Psoas muscle (tissue), 8 donors: ENCODE measurements around the gene GPR137. TPM values are rescaled to one million over a fixed set of nuclear protein-coding genes. Genes with fewer than 3 reads are reported as not detected.

Experiments
- ATAC-seq, 4 donors: fragments of 200-7000 bp; cut with Tn5 transposase; one replicate each; pipeline ENCODE4 v1.9.1; 2020; ENCODE audit warnings: moderate library complexity in 3 of 4, mild to moderate bottlenecking in 2 of 4
- DNase-seq, 2 donors: peaks; one replicate each; pipeline ENCODE4 v3.0.0-alpha.2; 2020
- H3K27ac ChIP-seq: fragments of 200-600 bp; one replicate; pipeline ENCODE4 v1.8.0; 2022
- H3K27me3 ChIP-seq, 3 donors: fragments of 200-600 bp in 1 of 3; one replicate each; pipeline versions ENCODE4 v1.6.1 to v1.8.0; 2013 to 2022; ENCODE audit warnings: low read length in 2 of 3, mild to moderate bottlenecking in 2 of 3, moderate library complexity in 1 of 3; ENCODE audit not compliant: insufficient read depth in 3 of 3
- H3K36me3 ChIP-seq, 2 donors: fragments of 200-600 bp in 1 of 2; one replicate each; pipeline versions ENCODE4 v1.6.1 to v1.8.0; 2013 to 2022; ENCODE audit warnings: low read depth in 1 of 2, mild to moderate bottlenecking in 1 of 2, moderate library complexity in 1 of 2; ENCODE audit not compliant: insufficient read depth in 1 of 2
- H3K4me1 ChIP-seq: fragments of 200-600 bp; one replicate; pipeline ENCODE4 v1.8.0; 2022
- H3K4me3 ChIP-seq: fragments of 200-600 bp; one replicate; pipeline ENCODE4 v1.8.0; 2022; ENCODE audit warnings: mild to moderate bottlenecking
- H3K9me3 ChIP-seq: fragments of 200-600 bp; one replicate; pipeline ENCODE4 v1.8.0; 2022
- WGBS, 3 donors: extraction: QIAGEN DNeasy Blood & Tissue Kit; methylation state at CpG; one replicate each; pipeline versions ENCODE4 v1.1.6 to v1.1.7; 2013; 5-methylcytosine and 5-hydroxymethylcytosine counted together
- intact Hi-C, 2 donors: fragments of 100-400 bp; cut with DNase I; formaldehyde crosslinking; loops; one replicate each; pipeline versions ENCODE4 v1.11.0 to v1.14.2; 2022
- long read RNA-seq, 2 donors: library from polyadenylated mRNA; unstranded; transcript quantifications; one replicate each; pipeline ENCODE4 v2.0.0, GENCODE V29; 2021
- polyA plus RNA-seq, 3 donors: library from polyadenylated mRNA; stranded (reverse); fragments of 200-250 nt; gene quantifications; one replicate each; pipeline ENCODE4 v1.2.3, GENCODE V29; 2013
- total RNA-seq, 4 donors: library from RNA; stranded (reverse); fragmentation: NEBNext Ultra II Directional in 2 of 4; extraction: Animal tissue kit (Norgen Biotek cat#: 25700) in 2 of 4; gene quantifications; one replicate each; pipeline versions ENCODE4 v1.2.1 to v1.2.4, GENCODE V29; 2021 to 2023
- TF ChIP-seq, protein P1 (sequence below): fragments of 200-600 bp; IDR thresholded peaks from one replicate; pipeline ENCODE4 v1.8.0; 2022; ENCODE audit warnings: antibody characterized with exemption
- donor health status: healthy with polysubstance abuse.
- donor health status: DM: no; HTN: no; CAD: no; lungs with moderate emphysema.
- donor health status: Bipolar disorder and iron deficiency.
- donor health status: healthy.
- donor health status: DM: yes; HTN: yes; CAD: no.
- donor health status: DM: no; HTN: no; CAD: no.
- donor health status: DM: no; HTN: no; CAD: no.
- donor health status: DM: yes; HTN: yes; CAD: no.

The GPR137 gene, protein sequence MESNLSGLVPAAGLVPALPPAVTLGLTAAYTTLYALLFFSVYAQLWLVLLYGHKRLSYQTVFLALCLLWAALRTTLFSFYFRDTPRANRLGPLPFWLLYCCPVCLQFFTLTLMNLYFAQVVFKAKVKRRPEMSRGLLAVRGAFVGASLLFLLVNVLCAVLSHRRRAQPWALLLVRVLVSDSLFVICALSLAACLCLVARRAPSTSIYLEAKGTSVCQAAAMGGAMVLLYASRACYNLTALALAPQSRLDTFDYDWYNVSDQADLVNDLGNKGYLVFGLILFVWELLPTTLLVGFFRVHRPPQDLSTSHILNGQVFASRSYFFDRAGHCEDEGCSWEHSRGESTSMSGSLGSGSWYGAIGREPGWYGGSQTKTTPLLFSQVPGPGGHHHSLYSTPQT
- total RNA-seq, result 10 to 100 TPM; 13.8 to 20.7 (median 17.6) TPM
- polyA plus RNA-seq, result 10 to 100 TPM; 14.2 to 49.9 (median 17.7) TPM
- long read RNA-seq, donor 1, partial matches to known transcripts, result 1 of 12 reads
- long read RNA-seq, donor 1, other reads (novel, unspliced or antisense), result 9 of 12 reads
- long read RNA-seq, donor 2, partial matches to known transcripts, result 2 of 17 reads
- long read RNA-seq, donor 2, other reads (novel, unspliced or antisense), result 10 of 17 reads

DNA sequence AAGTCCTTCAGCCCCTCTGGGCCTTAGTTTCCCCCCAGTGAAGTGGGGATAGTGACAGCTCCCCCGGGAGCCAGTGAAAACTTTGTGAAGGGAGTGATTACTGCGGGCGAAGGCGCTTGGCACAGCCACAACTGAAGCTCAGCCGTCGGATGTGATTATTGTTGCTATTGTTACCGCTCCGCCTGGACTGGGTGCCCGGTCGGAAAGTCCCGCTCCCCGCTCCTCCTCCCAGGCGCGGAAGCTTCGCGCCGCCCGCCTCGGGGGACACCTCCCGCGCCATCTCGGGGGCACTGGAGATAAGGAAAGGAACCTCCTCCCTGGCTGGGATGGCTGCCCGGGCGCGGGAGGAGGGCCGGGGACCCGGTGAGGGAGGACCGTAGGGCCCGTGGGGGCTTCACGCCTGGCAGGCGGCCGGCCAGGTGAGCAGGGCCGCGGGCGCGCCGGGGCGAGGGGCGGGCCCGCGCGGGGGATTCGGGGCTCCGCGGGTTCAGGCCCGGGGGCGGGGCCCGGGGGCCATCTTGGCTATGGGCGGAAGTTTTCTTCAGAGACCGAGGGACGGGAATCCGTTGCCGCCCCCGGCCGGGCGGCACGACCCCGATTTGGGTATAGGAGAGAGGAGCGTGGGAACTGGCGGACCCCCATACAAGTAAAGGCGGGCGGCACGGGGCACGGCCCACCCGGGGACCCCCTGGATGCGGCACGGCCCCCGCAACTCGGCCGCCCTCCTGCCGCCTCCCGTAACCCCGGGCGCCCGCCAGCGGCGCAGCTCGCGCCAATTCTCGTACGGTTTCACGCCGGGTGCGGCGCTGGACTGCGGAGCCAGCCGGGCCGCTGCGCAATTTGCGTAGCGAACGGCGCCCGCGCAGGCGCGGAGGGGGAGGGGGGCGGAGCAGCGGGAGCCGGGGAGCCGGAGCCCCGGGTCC lies at the start of gene GPR137:
Gene GPR137, plus strand, starts transcription at position 887 of the 923 bp plus-strand sequence. CDS start 677 bp downstream, outside the sequence.
- H3K27ac ChIP-seq, result peak within 1 kb of the TSS; percentile 93
- peaks cover 25% of the 10 kb centered on the region for H3K4me1 ChIP-seq
- TF ChIP-seq, protein P1, sequence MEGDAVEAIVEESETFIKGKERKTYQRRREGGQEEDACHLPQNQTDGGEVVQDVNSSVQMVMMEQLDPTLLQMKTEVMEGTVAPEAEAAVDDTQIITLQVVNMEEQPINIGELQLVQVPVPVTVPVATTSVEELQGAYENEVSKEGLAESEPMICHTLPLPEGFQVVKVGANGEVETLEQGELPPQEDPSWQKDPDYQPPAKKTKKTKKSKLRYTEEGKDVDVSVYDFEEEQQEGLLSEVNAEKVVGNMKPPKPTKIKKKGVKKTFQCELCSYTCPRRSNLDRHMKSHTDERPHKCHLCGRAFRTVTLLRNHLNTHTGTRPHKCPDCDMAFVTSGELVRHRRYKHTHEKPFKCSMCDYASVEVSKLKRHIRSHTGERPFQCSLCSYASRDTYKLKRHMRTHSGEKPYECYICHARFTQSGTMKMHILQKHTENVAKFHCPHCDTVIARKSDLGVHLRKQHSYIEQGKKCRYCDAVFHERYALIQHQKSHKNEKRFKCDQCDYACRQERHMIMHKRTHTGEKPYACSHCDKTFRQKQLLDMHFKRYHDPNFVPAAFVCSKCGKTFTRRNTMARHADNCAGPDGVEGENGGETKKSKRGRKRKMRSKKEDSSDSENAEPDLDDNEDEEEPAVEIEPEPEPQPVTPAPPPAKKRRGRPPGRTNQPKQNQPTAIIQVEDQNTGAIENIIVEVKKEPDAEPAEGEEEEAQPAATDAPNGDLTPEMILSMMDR, result no peak
- no peaks in the 10 kb centered on the region for H3K9me3 ChIP-seq
- intact Hi-C loops, result loop anchor here (2.0 kb wide), 2 partner anchors 14 to 58 kb away; no protein-coding TSS in a partner anchor
- 0 to 1% (median 1%) methylated on average over 47 to 102 of the region's 102 CpGs for WGBS, 3 donors
- peak; percentile 68 to 76 (median 76) for ATAC-seq
- H3K27me3 ChIP-seq, result no peaks in the 10 kb centered on the region
- H3K4me3 ChIP-seq, result peak within 1 kb of the TSS; percentile 79
- peak; percentile 87 to 92 for DNase-seq
- peaks cover 0 to 19% of the 10 kb centered on the region in 2 donors for H3K36me3 ChIP-seq

DNA sequence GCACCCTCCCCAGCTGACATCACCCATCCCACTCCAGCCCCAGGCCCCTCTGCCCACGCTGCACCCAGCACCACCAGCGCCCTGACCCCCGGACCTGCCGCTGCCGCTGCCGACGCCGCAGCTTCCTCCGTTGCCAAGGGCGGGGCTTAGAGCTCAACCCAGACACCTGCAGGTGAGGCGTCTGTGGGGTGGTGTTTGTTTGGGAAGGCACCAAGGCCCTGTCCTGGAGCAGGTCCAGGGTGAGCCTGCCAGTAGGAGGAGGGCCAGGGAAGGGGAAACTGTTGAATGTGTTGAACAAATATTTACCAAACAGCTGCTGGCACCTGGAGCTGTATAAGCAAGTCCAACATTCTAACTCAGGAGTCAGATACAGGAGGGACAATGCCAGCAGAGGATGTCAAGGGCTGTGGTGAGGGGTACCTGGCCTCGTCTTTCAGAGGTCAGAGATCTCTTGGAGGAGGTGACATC lies 48.1 kb upstream of the GPR137 start:
- Histone ChIP-seq H3K4me1 (peaks cover 24% of the 10 kb centered on the region), H3K4me3 (no peak overlapping the region), H3K36me3 (peaks cover 0 to 18% of the 10 kb centered on the region in 2 donors), H3K27me3 (no peaks in the 10 kb centered on the region), H3K9me3 (no peaks in the 10 kb centered on the region), H3K27ac (no peak overlapping the region)
- ATAC-seq (no peak), DNase-seq (peak in 1 of 2 donors; percentile 48)
- intact Hi-C loops, result no loop called here
- TF ChIP-seq, protein P1, result no peak
- WGBS, 3 donors, result 67 to 76% (median 71%) methylated on average over 12 of the region's 12 CpGs

DNA sequence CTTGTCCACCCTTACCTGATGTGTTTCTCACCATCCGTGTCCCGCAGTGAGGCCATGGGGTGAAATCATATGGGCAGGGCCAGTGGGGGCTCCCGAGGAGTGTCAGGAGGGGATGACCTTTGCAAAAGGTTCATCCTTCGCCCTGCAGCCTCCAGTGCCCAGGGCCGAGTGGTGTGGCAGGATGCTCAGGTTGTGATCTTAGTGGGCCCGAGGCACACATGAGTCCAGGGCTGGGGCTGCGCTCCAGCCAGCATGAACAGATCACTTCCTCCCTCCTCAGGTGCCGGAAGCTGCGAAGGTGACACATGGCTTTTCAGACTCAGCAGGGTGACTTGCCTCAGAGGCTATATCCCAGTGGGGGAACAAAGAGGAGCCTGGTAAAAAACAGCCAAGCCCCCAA lies 47.6 kb upstream of the GPR137 start:
- TF ChIP-seq, protein P1, result no peak
- intact Hi-C loops, result no loop called here
- 89 to 90% (median 90%) methylated on average over 9 of the region's 9 CpGs for WGBS, 3 donors
- ATAC-seq, result no peak
- Histone ChIP-seq H3K4me1 (peaks cover 30% of the 10 kb centered on the region), H3K27ac (no peak overlapping the region), H3K4me3 (no peak overlapping the region), H3K9me3 (no peaks in the 10 kb centered on the region), H3K27me3 (no peaks in the 10 kb centered on the region), H3K36me3 (peaks cover 0 to 20% of the 10 kb centered on the region in 2 donors)
- DNase-seq, result peak in 1 of 2 donors; percentile 51

DNA sequence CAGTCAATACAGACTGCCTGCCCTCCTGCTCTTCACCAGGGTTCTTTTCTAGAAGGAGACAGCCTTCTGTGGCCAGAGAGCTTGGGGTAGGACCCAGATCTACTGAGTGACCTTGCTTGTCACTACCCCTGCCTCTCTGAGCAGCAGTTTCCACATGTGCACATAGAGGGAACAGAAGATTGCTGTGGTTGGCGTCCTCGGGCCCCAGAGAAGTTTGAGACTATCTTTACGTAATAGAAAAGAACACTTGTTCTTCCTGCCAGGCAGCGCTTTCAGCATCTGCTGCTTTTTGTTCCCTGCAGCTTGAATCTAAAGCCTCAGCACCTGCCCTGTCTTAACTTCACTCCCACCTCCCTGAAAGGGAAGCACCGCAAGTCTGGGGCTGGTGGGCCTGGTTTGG lies 46.6 kb upstream of the GPR137 start:
- DNase-seq, result no peak
- intact Hi-C loops, result no loop called here
- WGBS, 3 donors, result 66 to 84% (median 72%) methylated on average over 5 of the region's 5 CpGs
- Histone ChIP-seq H3K9me3 (no peaks in the 10 kb centered on the region), H3K4me1 (peaks cover 33% of the 10 kb centered on the region), H3K27me3 (no peaks in the 10 kb centered on the region), H3K4me3 (no peak overlapping the region), H3K27ac (peak overlapping the region; percentile 99), H3K36me3 (peaks cover 0 to 30% of the 10 kb centered on the region in 2 donors)
- TF ChIP-seq, protein P1, result no peak
- ATAC-seq, result no peak
